Measurements from ENCODE around the gene BCL2L11. TPM values are rescaled to one million over a fixed set of nuclear protein-coding genes. Genes with fewer than 3 reads are reported as not detected.

BCL2L11 gene
- total and polyA plus RNA-seq, 8 donors, result 2.7 to 14.9 (median 8.8) TPM

- Histone ChIP-seq H3K27me3 (no peaks in the 10 kb centered on the region), H3K9me3 (no peaks in the 10 kb centered on the region), H3K4me3 (no peak overlapping the region), H3K36me3 (no peaks in the 10 kb centered on the region), H3K27ac (no peak overlapping the region), H3K4me1 (no peaks in the 10 kb centered on the region)
- TF ChIP-seq CTCF (IDR thresholded peaks at IDR 0.05), result no peak
- DNase-seq (no peak), ATAC-seq (no peak), FAIRE-seq (no peak)
- WGBS, 2 donors, result 90% methylated on average over 10 of the region's 10 CpGs
- intact Hi-C loops (cut with DNase I), result no loop called here
These were observed 79.1 kb downstream of the BCL2L11 start for GRCh38 chr2:111199840-111200239.

DNA sequence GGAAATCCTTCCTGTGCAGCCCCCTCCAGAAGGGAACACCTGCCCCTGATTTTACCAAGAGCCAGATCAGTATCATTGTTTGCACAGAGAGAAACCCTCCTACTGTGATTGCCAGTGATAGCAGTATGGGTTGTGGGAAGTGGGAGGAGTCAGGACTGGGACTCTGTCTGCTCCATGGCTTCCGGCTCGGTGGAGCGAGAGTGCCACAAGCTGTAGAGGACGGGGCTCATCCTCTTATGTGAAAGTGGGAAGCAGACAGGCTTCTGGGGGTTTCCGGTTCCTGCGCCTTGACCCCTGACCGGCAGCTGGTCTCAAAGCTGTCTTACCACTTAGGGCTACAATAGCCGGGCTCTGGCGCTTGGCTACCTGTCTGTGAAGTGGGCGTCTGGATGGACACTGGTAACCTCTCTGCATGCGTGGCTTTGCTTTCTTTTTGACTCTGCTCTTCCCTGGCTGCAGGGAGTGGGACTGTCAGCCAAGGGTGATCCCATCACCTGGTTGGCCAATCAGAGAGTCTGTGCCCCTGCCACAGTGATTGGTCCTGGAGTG, 79.7 kb downstream of the BCL2L11 start:
- H3K4me3 ChIP-seq, result no peak overlapping the region
- intact Hi-C loops (cut with DNase I), result no loop called here
- ATAC-seq (peak in 1 of 4 donors; percentile 32), FAIRE-seq (no peak), DNase-seq (no peak)
- no peaks in the 10 kb centered on the region for H3K36me3 ChIP-seq
- 86 to 93% methylated on average over 11 of the region's 11 CpGs for WGBS, 2 donors
- H3K4me1 ChIP-seq, result no peaks in the 10 kb centered on the region
- no peaks in the 10 kb centered on the region for H3K9me3 ChIP-seq
- H3K27me3 ChIP-seq, result no peaks in the 10 kb centered on the region
- no peak overlapping the region for H3K27ac ChIP-seq
- no peak for TF ChIP-seq CTCF (IDR thresholded peaks at IDR 0.05)

- WGBS, 2 donors, result 84% methylated on average over 4 of the region's 4 CpGs
- FAIRE-seq, result no peak
- intact Hi-C loops (cut with DNase I), result no loop called here
These were observed 80.5 kb downstream of the BCL2L11 start for GRCh38 chr2:111201214-111201613.

GRCh38 chr2:111202266-111203040, 81.7 kb downstream of the BCL2L11 start:
- 94 to 97% methylated on average over 2 of the region's 2 CpGs for WGBS, 2 donors
- FAIRE-seq, result no peak
- DNase-seq, result no peak
- Histone ChIP-seq H3K4me1 (no peaks in the 10 kb centered on the region), H3K9me3 (no peaks in the 10 kb centered on the region), H3K27me3 (no peaks in the 10 kb centered on the region), H3K36me3 (no peaks in the 10 kb centered on the region), H3K27ac (no peak overlapping the region), H3K4me3 (no peak overlapping the region)
- TF ChIP-seq CTCF (IDR thresholded peaks at IDR 0.05), result no peak
- intact Hi-C loops (cut with DNase I), result no loop called here
- ATAC-seq, result no peak

More at GRCh38 chr2:111201214-111201613, 80.5 kb downstream of the BCL2L11 start:
- H3K27ac ChIP-seq, result no peak overlapping the region
- ATAC-seq, result no peak
- no peaks in the 10 kb centered on the region for H3K4me1 ChIP-seq
- H3K4me3 ChIP-seq, result no peak overlapping the region
- H3K9me3 ChIP-seq, result no peaks in the 10 kb centered on the region
- DNase-seq, result no peak
- H3K36me3 ChIP-seq, result no peaks in the 10 kb centered on the region
- H3K27me3 ChIP-seq, result no peaks in the 10 kb centered on the region
- no peak for TF ChIP-seq CTCF (IDR thresholded peaks at IDR 0.05)

DNA sequence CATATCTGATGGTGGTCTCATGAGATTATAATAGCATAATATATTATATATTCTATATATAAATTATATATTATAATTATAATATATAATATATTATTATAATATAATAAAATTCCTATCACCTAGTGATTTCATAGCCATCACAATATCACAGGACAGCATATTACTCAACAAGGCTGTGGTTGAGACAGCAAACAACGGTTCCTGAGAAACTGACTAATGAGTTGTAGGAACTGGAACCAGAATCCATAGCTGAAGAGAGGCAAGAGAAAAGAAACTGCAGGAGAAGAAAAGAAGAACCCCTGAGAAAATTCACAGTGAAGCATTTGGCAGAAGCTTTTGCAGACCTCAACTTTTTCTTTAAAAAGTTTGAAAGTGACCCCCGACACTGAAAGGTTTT, 84.0 kb downstream of the BCL2L11 start:
- WGBS, 2 donors, result 75 to 86% methylated on average over 2 of the region's 2 CpGs
- Histone ChIP-seq H3K9me3 (no peaks in the 10 kb centered on the region), H3K27me3 (no peaks in the 10 kb centered on the region), H3K27ac (no peak overlapping the region), H3K36me3 (no peaks in the 10 kb centered on the region), H3K4me1 (no peaks in the 10 kb centered on the region), H3K4me3 (no peak overlapping the region)
- no peak for DNase-seq
- FAIRE-seq, result no peak
- no peak for TF ChIP-seq CTCF (IDR thresholded peaks at IDR 0.05)
- intact Hi-C loops (cut with DNase I), result no loop called here
- ATAC-seq, result no peak

All from pancreas (tissue), 10 donors.